DOHH2 (cell line): ENCODE results near the gene CDH24.

Experiments used
- EZH2phosphoT487 ChIP-seq: fragments of 200-600 bp; sonication (generic); IDR thresholded peaks from 2 replicates; pipeline ENCODE4 v1.6.1; 2017; ENCODE audit warnings: borderline replicate concordance, mild to moderate bottlenecking, antibody characterized with exemption, low read length, moderate library complexity, mixed read lengths
- TF ChIP-seq, protein P1 (sequence below): fragments of 200-600 bp; sonication (generic); IDR thresholded peaks from one replicate; pipeline ENCODE4 v1.5.1; 2014; ENCODE audit warnings: antibody characterized with exemption, mild to moderate bottlenecking, low read depth, low read length; ENCODE audit not compliant: poor library complexity, severe bottlenecking

DNA sequence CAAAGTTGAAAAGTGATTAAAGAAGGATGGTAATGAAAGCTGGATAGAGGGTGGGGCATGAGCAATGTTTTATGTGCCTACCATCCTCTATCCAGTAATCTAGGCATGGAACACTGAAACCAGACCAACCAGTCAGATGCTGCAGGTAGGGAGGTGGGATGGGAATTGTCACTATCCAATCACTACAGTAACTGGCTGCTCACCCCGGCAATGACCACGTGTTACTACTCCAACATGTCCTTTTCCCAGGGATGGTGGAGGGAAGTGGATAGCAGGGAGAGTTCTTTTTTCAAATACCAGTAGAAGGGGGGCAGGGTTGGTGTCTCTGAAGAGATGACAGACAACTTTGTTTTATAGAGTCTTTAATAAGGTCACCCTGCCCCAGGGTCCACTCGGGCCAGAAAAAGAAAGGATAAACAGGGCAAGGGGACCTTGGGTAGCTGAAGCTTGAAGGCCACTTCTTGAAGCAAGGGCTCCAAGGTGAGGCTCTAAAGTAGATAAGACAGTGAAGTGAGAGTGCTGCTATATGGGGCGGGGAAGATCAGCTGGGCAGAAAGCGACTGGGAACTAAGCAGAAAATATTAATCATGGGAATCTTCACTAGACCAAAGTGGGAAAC, 14.7 kb upstream of the CDH24 start:
- TF ChIP-seq, protein P1, sequence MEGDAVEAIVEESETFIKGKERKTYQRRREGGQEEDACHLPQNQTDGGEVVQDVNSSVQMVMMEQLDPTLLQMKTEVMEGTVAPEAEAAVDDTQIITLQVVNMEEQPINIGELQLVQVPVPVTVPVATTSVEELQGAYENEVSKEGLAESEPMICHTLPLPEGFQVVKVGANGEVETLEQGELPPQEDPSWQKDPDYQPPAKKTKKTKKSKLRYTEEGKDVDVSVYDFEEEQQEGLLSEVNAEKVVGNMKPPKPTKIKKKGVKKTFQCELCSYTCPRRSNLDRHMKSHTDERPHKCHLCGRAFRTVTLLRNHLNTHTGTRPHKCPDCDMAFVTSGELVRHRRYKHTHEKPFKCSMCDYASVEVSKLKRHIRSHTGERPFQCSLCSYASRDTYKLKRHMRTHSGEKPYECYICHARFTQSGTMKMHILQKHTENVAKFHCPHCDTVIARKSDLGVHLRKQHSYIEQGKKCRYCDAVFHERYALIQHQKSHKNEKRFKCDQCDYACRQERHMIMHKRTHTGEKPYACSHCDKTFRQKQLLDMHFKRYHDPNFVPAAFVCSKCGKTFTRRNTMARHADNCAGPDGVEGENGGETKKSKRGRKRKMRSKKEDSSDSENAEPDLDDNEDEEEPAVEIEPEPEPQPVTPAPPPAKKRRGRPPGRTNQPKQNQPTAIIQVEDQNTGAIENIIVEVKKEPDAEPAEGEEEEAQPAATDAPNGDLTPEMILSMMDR, result no peak
- TF ChIP-seq EZH2phosphoT487, result no peak
